ENCODE results near the gene SMURF2.

Gene SMURF2

GRCh38 chr17:64687376-64687775, 25.3 kb upstream of the SMURF2 start:
- no peak for DNase-seq (ENCODE audit: low read depth, low spot score)
- in situ Hi-C loops (cut with HindIII; ENCODE audit: low sequenced_read_pairs): no loop called here
- TF ChIP-seq, protein P1, sequence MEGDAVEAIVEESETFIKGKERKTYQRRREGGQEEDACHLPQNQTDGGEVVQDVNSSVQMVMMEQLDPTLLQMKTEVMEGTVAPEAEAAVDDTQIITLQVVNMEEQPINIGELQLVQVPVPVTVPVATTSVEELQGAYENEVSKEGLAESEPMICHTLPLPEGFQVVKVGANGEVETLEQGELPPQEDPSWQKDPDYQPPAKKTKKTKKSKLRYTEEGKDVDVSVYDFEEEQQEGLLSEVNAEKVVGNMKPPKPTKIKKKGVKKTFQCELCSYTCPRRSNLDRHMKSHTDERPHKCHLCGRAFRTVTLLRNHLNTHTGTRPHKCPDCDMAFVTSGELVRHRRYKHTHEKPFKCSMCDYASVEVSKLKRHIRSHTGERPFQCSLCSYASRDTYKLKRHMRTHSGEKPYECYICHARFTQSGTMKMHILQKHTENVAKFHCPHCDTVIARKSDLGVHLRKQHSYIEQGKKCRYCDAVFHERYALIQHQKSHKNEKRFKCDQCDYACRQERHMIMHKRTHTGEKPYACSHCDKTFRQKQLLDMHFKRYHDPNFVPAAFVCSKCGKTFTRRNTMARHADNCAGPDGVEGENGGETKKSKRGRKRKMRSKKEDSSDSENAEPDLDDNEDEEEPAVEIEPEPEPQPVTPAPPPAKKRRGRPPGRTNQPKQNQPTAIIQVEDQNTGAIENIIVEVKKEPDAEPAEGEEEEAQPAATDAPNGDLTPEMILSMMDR (IDR thresholded peaks at IDR 0.05; ENCODE audit: low read depth, low read length): no peak
- no peak overlapping the region for H3K4me3 ChIP-seq (ENCODE audit: low read depth, low read length)

- no peak for DNase-seq (ENCODE audit: low read depth, low spot score)
- no peak overlapping the region for H3K4me3 ChIP-seq (ENCODE audit: low read depth, low read length)
- in situ Hi-C loops (cut with HindIII; ENCODE audit: low sequenced_read_pairs): no loop called here
- TF ChIP-seq, protein P1 (IDR thresholded peaks at IDR 0.05; ENCODE audit: low read depth, low read length): no peak
Measured at GRCh38 chr17:64686705-64687104, 24.6 kb upstream of the SMURF2 start.

DNA sequence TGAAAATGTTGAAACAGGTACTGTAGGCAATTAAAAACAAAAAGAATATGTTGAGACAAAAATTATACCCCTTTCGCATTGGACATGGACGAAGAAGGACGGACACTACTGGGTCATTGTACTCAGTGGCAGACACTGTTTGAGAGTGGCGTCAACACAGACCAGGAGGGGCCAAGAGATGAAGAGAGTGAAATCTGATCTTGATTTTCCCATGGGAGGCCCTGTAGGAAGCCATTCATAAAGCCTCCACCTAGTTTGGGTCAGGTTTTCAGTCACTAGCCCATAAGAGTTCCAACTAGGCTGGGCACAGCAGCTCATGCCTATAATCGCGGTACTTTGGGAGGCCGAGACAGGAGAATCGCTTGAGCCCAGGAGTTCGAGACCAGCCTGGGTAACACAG, 23.6 kb upstream of the SMURF2 start:
- in situ Hi-C loops (cut with HindIII; ENCODE audit: low sequenced_read_pairs): no loop called here
- H3K4me3 ChIP-seq (ENCODE audit: low read depth, low read length): no peak overlapping the region
- DNase-seq (ENCODE audit: low read depth, low spot score): no peak
- TF ChIP-seq, protein P1 (IDR thresholded peaks at IDR 0.05; ENCODE audit: low read depth, low read length): no peak

DNA sequence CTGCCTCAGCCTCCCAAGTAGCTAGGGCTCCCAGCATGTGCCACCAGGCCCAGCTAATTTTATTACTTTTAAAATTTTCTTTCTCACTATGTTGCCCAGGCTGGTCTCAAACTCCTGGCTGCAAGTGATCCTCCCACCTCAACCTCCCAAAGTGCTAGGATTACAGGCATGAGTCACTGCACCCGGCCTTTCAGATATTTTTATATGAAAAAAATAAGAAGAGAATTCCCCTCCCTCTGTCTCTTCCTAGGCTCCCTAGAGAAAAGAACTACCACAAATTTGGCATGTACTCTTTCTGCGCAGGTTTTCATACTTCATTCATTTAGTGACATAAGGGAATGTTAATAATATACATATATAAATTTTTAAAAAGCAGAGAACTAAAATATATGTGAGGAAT, 21.7 kb upstream of the SMURF2 start:
- no peak overlapping the region for H3K4me3 ChIP-seq (ENCODE audit: low read depth, low read length)
- DNase-seq (ENCODE audit: low read depth, low spot score): peak; percentile 56
- in situ Hi-C loops (cut with HindIII; ENCODE audit: low sequenced_read_pairs): no loop called here
- TF ChIP-seq, protein P1 (IDR thresholded peaks at IDR 0.05; ENCODE audit: low read depth, low read length): no peak

DNA sequence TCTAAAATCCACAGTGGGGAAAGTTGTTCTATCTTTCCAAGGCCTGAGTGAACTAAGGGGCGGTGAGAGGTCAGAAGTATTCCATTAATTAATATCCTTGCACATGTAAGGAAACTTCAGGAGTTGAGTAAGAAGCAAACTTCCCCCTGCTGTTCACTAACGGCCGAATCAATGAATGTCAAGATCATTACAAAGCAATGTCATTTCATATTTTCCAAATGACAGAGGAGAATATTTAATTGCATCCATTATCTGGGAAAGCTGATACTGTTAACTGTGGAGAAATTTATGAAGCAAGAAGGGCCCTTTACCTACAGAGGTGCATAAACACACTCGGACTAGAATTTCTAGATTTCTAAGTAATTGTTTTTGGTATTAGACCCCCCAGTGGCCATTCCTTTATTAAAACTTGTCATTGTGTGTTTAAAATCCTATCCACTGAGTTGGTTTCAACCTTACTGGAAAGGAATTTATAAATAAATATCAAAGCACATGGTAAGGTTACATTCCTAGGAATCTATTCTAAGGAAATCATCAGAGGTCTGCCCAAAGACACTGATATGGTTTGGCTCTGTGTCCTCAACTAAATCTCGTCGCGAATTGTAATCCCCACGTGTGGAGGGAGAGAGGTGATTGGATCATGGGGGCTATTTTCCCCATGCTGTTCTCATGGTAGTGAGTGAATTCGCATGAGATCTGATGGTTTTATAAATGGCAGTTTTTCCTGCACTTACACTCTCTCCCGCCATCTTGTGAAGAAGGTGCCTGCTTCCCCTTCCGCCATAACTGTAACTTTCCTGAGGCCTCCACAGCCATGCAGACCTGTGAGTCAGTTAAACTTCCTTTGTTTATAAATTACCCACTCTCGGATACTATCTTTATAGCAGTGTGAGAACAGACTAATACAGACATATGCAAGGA, 20.4 kb upstream of the SMURF2 start:
- TF ChIP-seq, protein P1 (IDR thresholded peaks at IDR 0.05; ENCODE audit: low read depth, low read length): peak; percentile 4
- H3K4me3 ChIP-seq (ENCODE audit: low read depth, low read length): no peak overlapping the region
- in situ Hi-C loops (cut with HindIII; ENCODE audit: low sequenced_read_pairs): no loop called here
- DNase-seq (ENCODE audit: low read depth, low spot score): peak; percentile 77

GRCh38 chr17:64679710-64680216, 17.7 kb upstream of the SMURF2 start:
- H3K4me3 ChIP-seq (ENCODE audit: low read depth, low read length): no peak overlapping the region
- in situ Hi-C loops (cut with HindIII; ENCODE audit: low sequenced_read_pairs): no loop called here

More at GRCh38 chr17:64679710-64680216, 17.7 kb upstream of the SMURF2 start:
- TF ChIP-seq, protein P1 (IDR thresholded peaks at IDR 0.05; ENCODE audit: low read depth, low read length): no peak
- DNase-seq (ENCODE audit: low read depth, low spot score): peak; percentile 94

Data from astrocyte of the spinal cord (primary cell).